22Rv1 (cell line): Measurements from ENCODE around the gene CEACAM19.

Experiments used
- H3K27ac ChIP-seq: fragments of 450-650 bp; 2 replicates; pipeline ENCODE4 v1.5.1; 2017
- ZFX ChIP-seq: fragments of 450-650 bp; IDR thresholded peaks from 2 replicates; pipeline ENCODE4 v1.6.1; 2017; ENCODE audit warnings: antibody characterized with exemption, borderline replicate concordance
- TF ChIP-seq, protein P1 (sequence below): fragments of 450-650 bp; IDR thresholded peaks from 2 replicates; pipeline ENCODE4 v1.5.1; 2017; ENCODE audit warnings: mild to moderate bottlenecking

CEACAM19 gene

DNA sequence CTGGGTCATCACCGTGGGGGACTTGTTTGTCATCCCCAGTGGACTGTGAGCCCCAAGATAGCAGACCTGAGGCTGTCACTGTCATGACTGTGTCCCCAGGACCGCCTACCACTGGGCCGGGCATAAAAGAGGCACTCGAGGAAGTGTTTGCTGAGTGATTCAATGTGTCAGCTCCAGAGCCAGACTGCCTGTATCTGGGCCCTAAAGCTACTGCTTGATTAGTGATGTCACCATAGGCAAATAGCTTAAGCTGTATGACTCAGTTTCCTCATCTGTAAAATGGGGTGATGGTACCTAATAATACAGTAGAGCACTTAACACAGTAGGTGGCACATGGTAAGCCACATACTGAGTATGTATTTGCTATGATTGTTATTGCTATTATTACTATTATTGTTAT lies 11.2 kb upstream of the CEACAM19 start:
- TF ChIP-seq, protein P1, sequence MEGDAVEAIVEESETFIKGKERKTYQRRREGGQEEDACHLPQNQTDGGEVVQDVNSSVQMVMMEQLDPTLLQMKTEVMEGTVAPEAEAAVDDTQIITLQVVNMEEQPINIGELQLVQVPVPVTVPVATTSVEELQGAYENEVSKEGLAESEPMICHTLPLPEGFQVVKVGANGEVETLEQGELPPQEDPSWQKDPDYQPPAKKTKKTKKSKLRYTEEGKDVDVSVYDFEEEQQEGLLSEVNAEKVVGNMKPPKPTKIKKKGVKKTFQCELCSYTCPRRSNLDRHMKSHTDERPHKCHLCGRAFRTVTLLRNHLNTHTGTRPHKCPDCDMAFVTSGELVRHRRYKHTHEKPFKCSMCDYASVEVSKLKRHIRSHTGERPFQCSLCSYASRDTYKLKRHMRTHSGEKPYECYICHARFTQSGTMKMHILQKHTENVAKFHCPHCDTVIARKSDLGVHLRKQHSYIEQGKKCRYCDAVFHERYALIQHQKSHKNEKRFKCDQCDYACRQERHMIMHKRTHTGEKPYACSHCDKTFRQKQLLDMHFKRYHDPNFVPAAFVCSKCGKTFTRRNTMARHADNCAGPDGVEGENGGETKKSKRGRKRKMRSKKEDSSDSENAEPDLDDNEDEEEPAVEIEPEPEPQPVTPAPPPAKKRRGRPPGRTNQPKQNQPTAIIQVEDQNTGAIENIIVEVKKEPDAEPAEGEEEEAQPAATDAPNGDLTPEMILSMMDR: no peak
- no peak overlapping the region for H3K27ac ChIP-seq

DNA sequence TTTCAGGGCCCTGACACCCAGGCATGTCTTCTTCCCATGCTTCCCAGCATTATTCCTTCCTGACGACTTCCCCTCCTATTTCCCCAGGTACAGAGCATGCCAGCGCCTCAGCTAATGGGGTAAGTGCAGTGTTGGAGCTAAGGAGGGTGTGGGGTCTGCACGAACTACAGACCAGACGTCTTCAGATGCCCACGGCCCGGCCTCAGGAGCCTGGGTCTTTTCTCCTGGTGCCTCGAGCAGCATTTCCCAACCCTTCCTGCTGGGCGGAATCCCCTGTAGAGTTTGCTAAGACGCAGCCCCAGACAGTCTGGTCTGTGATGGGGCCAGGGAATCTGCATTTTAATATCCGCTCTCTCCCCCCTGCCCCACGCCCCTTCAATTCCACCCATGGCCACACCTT lies 10.1 kb upstream of the CEACAM19 start:
- H3K27ac ChIP-seq: no peak overlapping the region
- no peak for TF ChIP-seq ZFX
- TF ChIP-seq, protein P1: no peak

DNA sequence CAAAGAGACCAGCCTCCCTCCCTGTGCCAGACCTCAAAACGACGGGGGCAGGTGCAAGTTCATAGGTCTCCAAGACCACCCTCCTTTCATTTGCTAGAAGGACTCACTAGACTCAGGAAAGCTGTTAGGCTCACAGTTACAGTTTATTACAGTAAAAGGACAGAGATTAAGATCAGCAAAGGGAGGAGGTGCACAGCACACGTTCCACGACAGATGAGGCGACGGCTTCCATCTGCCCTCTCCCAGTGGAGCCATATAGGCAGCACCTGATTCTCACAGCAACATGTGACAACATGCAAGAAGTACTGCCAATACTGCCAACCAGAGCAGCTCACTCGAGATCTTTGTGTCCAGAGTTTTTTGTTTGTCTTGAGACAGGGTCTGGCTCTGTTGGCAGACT lies 9.4 kb upstream of the CEACAM19 start:
- no peak overlapping the region for H3K27ac ChIP-seq

DNA sequence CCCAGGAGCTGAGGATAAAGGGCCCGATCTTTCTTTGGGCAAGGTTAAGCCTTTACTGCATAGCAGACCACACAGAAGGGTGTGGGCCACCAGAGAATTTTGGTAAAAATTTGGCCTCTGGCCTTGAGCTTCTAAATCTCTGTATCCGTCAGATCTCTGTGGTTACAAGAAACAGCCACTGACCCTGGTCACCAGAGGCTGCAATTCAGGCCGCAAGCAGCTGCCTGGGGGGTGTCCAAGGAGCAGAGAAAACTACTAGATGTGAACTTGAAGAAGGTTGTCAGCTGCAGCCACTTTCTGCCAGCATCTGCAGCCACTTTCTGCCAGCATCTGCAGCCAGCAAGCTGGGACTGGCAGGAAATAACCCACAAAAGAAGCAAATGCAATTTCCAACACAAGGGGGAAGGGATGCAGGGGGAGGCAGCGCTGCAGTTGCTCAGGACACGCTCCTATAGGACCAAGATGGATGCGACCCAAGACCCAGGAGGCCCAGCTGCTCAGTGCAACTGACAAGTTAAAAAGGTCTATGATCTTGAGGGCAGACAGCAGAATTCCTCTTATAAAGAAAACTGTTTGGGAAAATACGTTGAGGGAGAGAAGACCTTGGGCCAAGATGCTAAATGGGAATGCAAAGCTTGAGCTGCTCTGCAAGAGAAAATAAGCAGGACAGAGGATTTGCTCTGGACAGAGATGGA lies 8.4 kb upstream of the CEACAM19 start:
- TF ChIP-seq ZFX: no peak
- H3K27ac ChIP-seq: no peak overlapping the region

More for the DNA sequence above, 9.4 kb upstream of the CEACAM19 start:
- TF ChIP-seq, protein P1: no peak

DNA sequence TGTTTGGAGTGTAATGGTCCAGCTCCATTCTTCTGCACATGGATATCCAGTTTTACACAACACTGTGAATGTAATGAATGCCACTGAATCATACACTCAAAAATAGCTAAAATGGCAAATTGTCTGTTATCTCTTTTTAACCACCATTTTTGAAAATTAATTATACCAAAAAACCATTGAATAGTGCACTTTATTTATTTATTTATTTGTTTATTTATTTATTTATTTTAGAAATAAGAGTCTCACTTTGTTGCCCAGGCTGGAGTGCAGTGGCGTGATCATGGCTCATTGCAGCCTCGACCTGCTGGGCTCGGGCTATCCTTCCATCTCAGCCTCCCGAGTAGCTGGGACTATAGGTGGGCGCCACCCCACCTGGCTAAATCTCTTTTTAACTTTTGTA lies 7.3 kb upstream of the CEACAM19 start:
- peak overlapping the region; percentile 84; the same call in 1 of the 2 replicates for H3K27ac ChIP-seq
- TF ChIP-seq, protein P1: no peak

DNA sequence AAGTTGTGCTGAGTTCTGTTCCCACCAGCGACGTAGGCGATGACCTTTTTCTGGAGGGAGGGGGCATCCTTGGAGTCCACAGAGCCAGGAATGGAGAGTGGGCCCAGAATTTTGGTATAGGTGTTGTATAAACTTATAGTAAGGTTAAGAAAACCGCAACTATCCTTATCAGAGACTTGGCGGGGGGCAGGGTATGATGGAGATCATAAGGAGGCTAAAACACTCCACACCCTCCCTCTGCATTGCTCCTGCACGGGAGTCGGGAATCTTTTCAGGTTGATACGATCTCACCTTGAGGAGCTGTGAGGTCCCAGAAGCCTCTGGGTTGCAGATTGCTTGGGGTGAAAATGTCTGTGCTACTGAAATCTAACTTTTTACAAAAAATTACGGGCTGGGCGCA lies 6.3 kb upstream of the CEACAM19 start:
- no peak for TF ChIP-seq ZFX
- TF ChIP-seq, protein P1: no peak
- H3K27ac ChIP-seq: peak overlapping the region; percentile 84

DNA sequence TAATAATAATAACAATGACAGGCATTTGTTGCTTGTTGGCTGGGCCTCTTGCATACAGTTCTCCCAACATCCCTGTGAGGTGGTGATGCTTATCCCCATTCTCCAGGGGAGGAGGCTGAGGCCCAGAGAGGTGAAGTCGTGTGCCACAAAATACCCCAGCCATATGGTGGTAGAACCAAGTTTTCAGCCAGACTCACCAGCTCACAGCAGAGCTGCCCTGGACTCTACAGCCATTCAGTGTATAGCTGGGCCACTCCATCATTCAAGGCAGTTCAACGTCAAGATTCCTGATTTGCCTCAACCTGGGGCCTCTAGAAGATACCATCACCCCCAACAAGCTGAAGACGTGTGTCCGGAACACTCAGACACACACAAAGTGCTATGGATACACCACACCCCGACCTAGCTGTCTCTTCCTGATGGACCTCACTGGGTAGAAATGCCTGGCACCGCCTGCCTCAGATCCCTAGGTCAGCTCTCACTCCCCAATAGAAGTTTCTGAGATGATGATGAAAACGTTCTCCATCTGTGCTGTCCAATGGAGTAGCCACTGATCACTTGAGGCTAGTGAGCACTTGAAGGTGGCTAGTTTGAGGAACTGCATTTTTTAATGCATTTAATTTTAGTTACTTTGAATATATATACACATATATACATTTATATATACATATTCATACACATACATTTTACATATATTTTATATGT lies 4.3 kb upstream of the CEACAM19 start:
- TF ChIP-seq, protein P1: no peak
- no peak for TF ChIP-seq ZFX
- peak overlapping the region; percentile 84 for H3K27ac ChIP-seq
